CMK (cell line): ENCODE measurements around the gene PCDHGA7.
"Not testable (repeated sequence)": the region's sequence is repeated elsewhere in the genome, so short reads cannot be mapped to it uniquely, and the experiment has no call there.

Experiments used
- DNase-seq: peaks from one replicate; pipeline ENCODE4 v3.0.0-alpha.2; 2010; ENCODE audit warnings: low read depth

The PCDHGA7 gene

GRCh38 chr5:141430332-141431113, 48.0 kb downstream of the PCDHGA7 start, which contains the start of gene PCDHGA12:
Gene PCDHGA12 (plus strand): TSS chr5:141430507. CDS start chr5:141430760, 253 bp downstream.
- no peak for DNase-seq

- DNase-seq = no peak
These were observed 48.7 kb downstream of the PCDHGA7 start for GRCh38 chr5:141431286-141431685.

- DNase-seq = not testable (repeated sequence)
These were observed 49.8 kb downstream of the PCDHGA7 start for GRCh38 chr5:141432308-141432707.

GRCh38 chr5:141432726-141433125, 50.2 kb downstream of the PCDHGA7 start:
- DNase-seq = not testable (repeated sequence)

GRCh38 chr5:141434006-141434405, 51.5 kb downstream of the PCDHGA7 start:
- DNase-seq = no peak
